ENCODE measurements around the gene CAMSAP2. TPM values are rescaled to one million over a fixed set of nuclear protein-coding genes. Genes with fewer than 3 reads are reported as not detected.

Gene CAMSAP2
- total and polyA plus RNA-seq, 2 of the 8 experiments (the other 6 are each of a cell fraction or from before 2014, with no cell fraction given) = 4.2 to 27.6 TPM

DNA sequence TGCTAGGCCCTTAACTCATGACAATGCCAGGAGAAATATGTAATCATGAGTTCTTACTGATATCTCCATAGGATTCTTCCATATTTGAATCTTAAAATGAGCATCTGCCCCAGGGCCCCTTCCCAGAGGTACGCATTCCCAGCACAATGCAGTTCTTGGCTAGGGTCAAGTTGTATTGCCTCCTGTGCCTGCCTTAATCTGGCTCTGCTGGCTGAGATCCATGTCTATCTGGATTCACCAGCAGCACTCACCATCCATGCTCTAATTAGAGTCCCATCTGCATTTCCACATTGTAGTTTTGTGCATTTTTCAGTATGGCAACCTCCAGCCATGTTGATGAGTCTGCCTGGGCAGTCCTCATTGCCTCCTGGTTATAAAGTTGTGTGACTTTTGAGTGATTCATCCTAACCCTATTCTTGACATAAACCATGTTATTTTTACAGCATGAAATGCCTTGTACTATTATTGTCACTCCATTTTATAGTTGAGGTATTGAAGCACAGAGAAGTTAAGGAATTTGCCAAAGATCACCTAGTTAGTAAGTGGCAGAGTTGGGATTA lies 55.9 kb downstream of the CAMSAP2 start:
- Histone ChIP-seq H2AFZ (ENCODE audit: low read length) (no peak overlapping the region), H4K8ac (ENCODE audit: extremely low read depth, insufficient read depth, low read length) (no peak overlapping the region), H2BK20ac (ENCODE audit: low read length) (no peak overlapping the region), H4K91ac (replicated peaks; ENCODE audit: insufficient read length, low read length) (no peak overlapping the region), H3K27ac (ENCODE audit: low read depth, low read length) (no peak overlapping the region), H3K9me3 (ENCODE audit: insufficient read depth in 2 of 2, low read depth in 1 of 2, low read length in 1 of 2) (no peaks in the 10 kb centered on the region), H2BK15ac (ENCODE audit: low read length) (no peak overlapping the region), H3K18ac (ENCODE audit: extremely low read depth, low read length) (no peak overlapping the region), H3K79me2 (ENCODE audit: control insufficient read depth in 1 of 2, insufficient read depth in 2 of 2, low read length in 2 of 2) (peaks cover 0 to 16% of the 10 kb centered on the region in 2 experiments; a peak in 2 of 4 replicates), H3K27me3 (replicated peaks in 1 of 4; ENCODE audit: control insufficient read depth in 3 of 4, extremely low read depth in 1 of 4, insufficient read depth in 3 of 4, low read length in 3 of 4) (no peaks in the 10 kb centered on the region), H3K4ac (replicated peaks; ENCODE audit: insufficient read length, low read depth, low read length) (no peak overlapping the region), H3K4me1 (replicated peaks in 1 of 4; ENCODE audit: control insufficient read depth in 3 of 4, insufficient read depth in 4 of 4, low read length in 3 of 4) (no peaks in the 10 kb centered on the region), H3K4me2 (ENCODE audit: insufficient read depth in 1 of 2, low read depth in 2 of 2, low read length in 2 of 2) (no peak overlapping the region), H3K14ac (ENCODE audit: insufficient read length) (no peak overlapping the region), H4K5ac (ENCODE audit: insufficient read length, low read depth, low read length) (no peak overlapping the region), H3K56ac (replicated peaks; ENCODE audit: insufficient read length, low read depth, low read length) (no peak overlapping the region), H2BK5ac (ENCODE audit: low read depth, low read length) (no peak overlapping the region), H2BK12ac (ENCODE audit: low read depth, low read length) (no peak overlapping the region), H2AK5ac (ENCODE audit: low read depth, low read length) (no peak overlapping the region), H2BK120ac (replicated peaks; ENCODE audit: low read depth, low read length) (no peak overlapping the region), H4K20me1 (replicated peaks in 1 of 2; ENCODE audit: control insufficient read depth in 1 of 2, insufficient read depth in 2 of 2, low read length in 2 of 2) (no peaks in the 10 kb centered on the region), H3K4me3 (ENCODE audit: extremely low read depth in 1 of 4, insufficient read depth in 2 of 4, low read depth in 3 of 4, low read length in 4 of 4) (no peak overlapping the region), H3K36me3 (ENCODE audit: control insufficient read depth in 2 of 4, insufficient read depth in 4 of 4, low read length in 3 of 4) (peaks cover 0 to 4% (median 0%) of the 10 kb centered on the region in 4 experiments; a peak in 2 of 8 replicates), H3K79me1 (ENCODE audit: low read depth, low read length) (no peaks in the 10 kb centered on the region; the same call in 1 of the 2 replicates), H3K23me2 (ENCODE audit: low read depth, low read length) (no peaks in the 10 kb centered on the region), H3K9ac (replicated peaks in 1 of 4; ENCODE audit: extremely low read depth in 1 of 4, low read depth in 3 of 4, low read length in 3 of 4) (peak overlapping the region in 1 of 4 experiments; percentile 34; a peak in 1 of 7 replicates), H3K23ac (ENCODE audit: insufficient read length) (no peak overlapping the region)
- POLR2A ChIA-PET (ENCODE audit: partially characterized antibody) = interaction anchor here (0.5 kb wide), 1 partner anchor 147 kb away, joined by 3 read pairs; no protein-coding TSS in a partner anchor
- DNase-seq (ENCODE audit: low read depth in 1 of 2, low spot score in 2 of 2) = no peak
- CTCF ChIA-PET (ENCODE audit: partially characterized antibody) = no interaction called here
- 100% methylated on average over 1 of the region's 1 CpG; no CpG with 5 or more reads in 1 of the 2 experiments for WGBS, 2 experiments (ENCODE audit: extremely low coverage in 1 of 2, insufficient coverage in 1 of 2, insufficient read length in 1 of 2, insufficient replicate concordance in 2 of 2, low coverage in 1 of 2, low lambda C conversion rate in 2 of 2, missing lambda C conversion rate in 1 of 2)
- FAIRE-seq = no peak
- TF ChIP-seq E2F6 (IDR thresholded peaks at IDR 0.05) (no peak), TEAD4 (IDR thresholded peaks at IDR 0.05; ENCODE audit: low read depth, low read length) (no peak), EZH2 (IDR thresholded peaks at IDR 0.05; ENCODE audit: low read depth, low read length, severe bottlenecking) (no peak), NANOG (IDR thresholded peaks at IDR 0.05; ENCODE audit: insufficient read depth, low read depth, low read length, poor library complexity, severe bottlenecking) (no peak), SIRT6 (IDR thresholded peaks at IDR 0.05; ENCODE audit: low read length) (no peak), POU5F1 (IDR thresholded peaks at IDR 0.05; ENCODE audit: low read depth, low read length) (no peak), RXRA (IDR thresholded peaks at IDR 0.05; ENCODE audit: insufficient read depth, low read depth, low read length) (no peak), JUN (IDR thresholded peaks at IDR 0.05; ENCODE audit: low read depth, low read length) (no peak)
- TF ChIP-seq, protein P1, sequence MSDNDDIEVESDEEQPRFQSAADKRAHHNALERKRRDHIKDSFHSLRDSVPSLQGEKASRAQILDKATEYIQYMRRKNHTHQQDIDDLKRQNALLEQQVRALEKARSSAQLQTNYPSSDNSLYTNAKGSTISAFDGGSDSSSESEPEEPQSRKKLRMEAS (IDR thresholded peaks at IDR 0.05) = no peak
- TF ChIP-seq, protein P2, sequence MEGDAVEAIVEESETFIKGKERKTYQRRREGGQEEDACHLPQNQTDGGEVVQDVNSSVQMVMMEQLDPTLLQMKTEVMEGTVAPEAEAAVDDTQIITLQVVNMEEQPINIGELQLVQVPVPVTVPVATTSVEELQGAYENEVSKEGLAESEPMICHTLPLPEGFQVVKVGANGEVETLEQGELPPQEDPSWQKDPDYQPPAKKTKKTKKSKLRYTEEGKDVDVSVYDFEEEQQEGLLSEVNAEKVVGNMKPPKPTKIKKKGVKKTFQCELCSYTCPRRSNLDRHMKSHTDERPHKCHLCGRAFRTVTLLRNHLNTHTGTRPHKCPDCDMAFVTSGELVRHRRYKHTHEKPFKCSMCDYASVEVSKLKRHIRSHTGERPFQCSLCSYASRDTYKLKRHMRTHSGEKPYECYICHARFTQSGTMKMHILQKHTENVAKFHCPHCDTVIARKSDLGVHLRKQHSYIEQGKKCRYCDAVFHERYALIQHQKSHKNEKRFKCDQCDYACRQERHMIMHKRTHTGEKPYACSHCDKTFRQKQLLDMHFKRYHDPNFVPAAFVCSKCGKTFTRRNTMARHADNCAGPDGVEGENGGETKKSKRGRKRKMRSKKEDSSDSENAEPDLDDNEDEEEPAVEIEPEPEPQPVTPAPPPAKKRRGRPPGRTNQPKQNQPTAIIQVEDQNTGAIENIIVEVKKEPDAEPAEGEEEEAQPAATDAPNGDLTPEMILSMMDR (IDR thresholded peaks at IDR 0.05; ENCODE audit: control extremely low read depth in 1 of 3, insufficient read depth in 1 of 3, low read depth in 1 of 3, low read length in 3 of 3) = no peak
